ENCODE data around the gene CYP3A5.

The CYP3A5 gene

DNA sequence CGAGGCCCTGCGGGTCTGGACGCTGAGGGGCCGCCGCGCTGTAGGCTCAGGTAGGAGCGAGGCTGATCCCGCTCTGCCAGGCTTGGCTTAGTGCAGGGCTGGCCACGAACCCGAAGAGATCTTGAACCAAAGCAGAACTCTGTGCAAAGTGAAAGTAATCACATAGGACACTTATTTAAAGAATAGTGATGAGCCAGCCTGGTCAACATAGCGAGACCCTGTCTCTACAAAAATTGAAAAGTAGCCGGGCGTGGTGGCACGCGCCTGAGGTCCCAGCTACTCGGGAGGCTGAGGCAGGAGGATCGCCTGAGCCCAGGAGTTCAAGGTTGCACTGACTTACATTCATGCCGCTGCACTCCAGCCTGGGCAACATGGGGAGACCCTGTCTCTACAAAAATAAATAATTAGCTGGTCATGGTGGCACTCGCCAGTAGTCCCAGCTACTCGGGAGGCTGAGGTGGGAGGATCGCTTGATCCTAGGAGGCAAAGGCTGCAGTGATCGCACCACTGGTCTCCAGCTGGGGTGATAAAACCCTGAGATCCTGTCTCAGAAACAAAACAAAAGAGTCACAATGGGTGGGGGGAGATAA, 62.5 kb downstream of the CYP3A5 start:
- H3K27ac ChIP-seq (ENCODE audit: low read length), result peak overlapping the region; percentile 46; the same call in 1 of the 2 replicates
- peaks cover 42% of the 10 kb centered on the region for H3K79me2 ChIP-seq (ENCODE audit: low read length)
- no peaks in the 10 kb centered on the region for H3K27me3 ChIP-seq (replicated peaks; ENCODE audit: insufficient read depth, low read length)
- H3K4me3 ChIP-seq (ENCODE audit: low read length), result peak overlapping the region; percentile 100
- peak overlapping the region; percentile 97 for H3K9ac ChIP-seq (ENCODE audit: low read length)
- H3K4me2 ChIP-seq (ENCODE audit: low read depth, low read length), result peak overlapping the region; percentile 87
- H4K20me1 ChIP-seq (ENCODE audit: insufficient read depth, low read length), result no peaks in the 10 kb centered on the region
- peaks cover 9% of the 10 kb centered on the region for H3K4me1 ChIP-seq (ENCODE audit: low read length)
- DNase-seq, result no peak
- TF ChIP-seq, protein P1, sequence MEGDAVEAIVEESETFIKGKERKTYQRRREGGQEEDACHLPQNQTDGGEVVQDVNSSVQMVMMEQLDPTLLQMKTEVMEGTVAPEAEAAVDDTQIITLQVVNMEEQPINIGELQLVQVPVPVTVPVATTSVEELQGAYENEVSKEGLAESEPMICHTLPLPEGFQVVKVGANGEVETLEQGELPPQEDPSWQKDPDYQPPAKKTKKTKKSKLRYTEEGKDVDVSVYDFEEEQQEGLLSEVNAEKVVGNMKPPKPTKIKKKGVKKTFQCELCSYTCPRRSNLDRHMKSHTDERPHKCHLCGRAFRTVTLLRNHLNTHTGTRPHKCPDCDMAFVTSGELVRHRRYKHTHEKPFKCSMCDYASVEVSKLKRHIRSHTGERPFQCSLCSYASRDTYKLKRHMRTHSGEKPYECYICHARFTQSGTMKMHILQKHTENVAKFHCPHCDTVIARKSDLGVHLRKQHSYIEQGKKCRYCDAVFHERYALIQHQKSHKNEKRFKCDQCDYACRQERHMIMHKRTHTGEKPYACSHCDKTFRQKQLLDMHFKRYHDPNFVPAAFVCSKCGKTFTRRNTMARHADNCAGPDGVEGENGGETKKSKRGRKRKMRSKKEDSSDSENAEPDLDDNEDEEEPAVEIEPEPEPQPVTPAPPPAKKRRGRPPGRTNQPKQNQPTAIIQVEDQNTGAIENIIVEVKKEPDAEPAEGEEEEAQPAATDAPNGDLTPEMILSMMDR (IDR thresholded peaks at IDR 0.05; ENCODE audit: low read length), result no peak
- TF ChIP-seq EZH2 (optimal IDR thresholded peaks at IDR 0.05; ENCODE audit: low read depth, low read length), result no peak
- TF ChIP-seq EZH2phosphoT487 (IDR thresholded peaks at IDR 0.05; ENCODE audit: low read length), result no peak
- no peaks in the 10 kb centered on the region for H3K9me3 ChIP-seq (replicated peaks; ENCODE audit: insufficient read depth, low read length)
- H3F3A ChIP-seq (ENCODE audit: insufficient read depth, low read length), result no peaks in the 10 kb centered on the region
- H3K36me3 ChIP-seq (replicated peaks; ENCODE audit: insufficient read depth, low read length), result peaks cover 6% of the 10 kb centered on the region; the same call in 1 of the 2 replicates
- no peaks in the 10 kb centered on the region for H3K9me2 ChIP-seq (replicated peaks; ENCODE audit: insufficient read depth, low read length)
- H2AFZ ChIP-seq (ENCODE audit: low read length), result peak overlapping the region; percentile 99

DNA sequence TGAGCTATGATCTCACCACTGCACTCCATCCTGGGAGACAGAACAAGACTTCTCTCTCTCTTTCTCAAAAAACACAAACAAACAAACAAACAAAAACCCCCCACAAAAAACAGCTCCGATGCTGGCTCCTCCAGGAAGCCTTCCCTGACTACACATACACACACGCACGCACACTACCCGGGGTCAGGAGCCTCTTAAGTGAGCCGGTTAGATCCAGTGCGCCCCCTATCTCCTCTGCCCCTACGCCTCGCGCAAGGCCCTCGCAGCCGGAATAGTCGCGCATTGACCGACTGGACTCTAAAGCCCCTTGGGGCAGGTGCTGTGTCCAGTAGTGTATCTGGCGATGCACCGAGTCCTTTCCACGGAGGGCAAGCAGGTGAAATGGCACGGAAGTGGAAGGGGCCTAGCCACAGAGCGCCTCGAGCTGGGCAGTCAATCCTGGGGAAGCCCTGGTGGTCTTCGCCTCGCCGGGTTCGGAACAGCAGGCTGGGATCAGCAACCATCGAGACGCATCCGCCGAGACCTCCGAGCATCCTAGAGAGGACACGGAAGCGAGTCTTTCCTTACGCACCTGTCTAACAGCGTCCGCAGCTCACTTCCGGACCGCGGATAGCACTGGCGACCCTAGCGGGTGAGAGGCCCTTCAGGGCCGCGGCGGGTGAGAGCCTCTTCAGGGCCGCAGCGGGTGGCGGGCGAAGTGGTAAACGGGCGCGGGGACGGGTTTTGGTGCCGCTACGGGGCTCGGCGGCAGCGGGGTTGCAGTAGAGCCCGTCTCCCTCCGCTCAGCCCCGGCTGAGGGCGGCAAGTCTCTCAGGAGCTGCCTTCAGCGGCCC, 63.2 kb downstream of the CYP3A5 start, which contains the start of gene ZSCAN25:
ZSCAN25 (plus strand) TSS at position 588 of the 833 bp plus-strand sequence. CDS start 2,661 bp downstream, outside the sequence.
- H2AFZ ChIP-seq (ENCODE audit: low read length), result peak within 1 kb of the TSS; percentile 99
- H3K9me3 ChIP-seq (replicated peaks; ENCODE audit: insufficient read depth, low read length), result no peaks in the 10 kb centered on the region
- peak within 1 kb of the TSS; percentile 100 for H3K4me3 ChIP-seq (ENCODE audit: low read length)
- peak within 1 kb of the TSS; percentile 97 for H3K9ac ChIP-seq (ENCODE audit: low read length)
- H3F3A ChIP-seq (ENCODE audit: insufficient read depth, low read length), result no peaks in the 10 kb centered on the region
- H3K36me3 ChIP-seq (replicated peaks; ENCODE audit: insufficient read depth, low read length), result peaks cover 3% of the 10 kb centered on the region; the same call in 1 of the 2 replicates
- H3K9me2 ChIP-seq (replicated peaks; ENCODE audit: insufficient read depth, low read length), result no peaks in the 10 kb centered on the region
- TF ChIP-seq, protein P1 (IDR thresholded peaks at IDR 0.05; ENCODE audit: low read length), result peak; percentile 59
- TF ChIP-seq EZH2 (optimal IDR thresholded peaks at IDR 0.05; ENCODE audit: low read depth, low read length), result no peak
- peaks cover 42% of the 10 kb centered on the region for H3K79me2 ChIP-seq (ENCODE audit: low read length)
- H3K27me3 ChIP-seq (replicated peaks; ENCODE audit: insufficient read depth, low read length), result no peaks in the 10 kb centered on the region
- peak within 1 kb of the TSS; percentile 87 for H3K4me2 ChIP-seq (ENCODE audit: low read depth, low read length)
- peak within 1 kb of the TSS; percentile 46; the same call in 1 of the 2 replicates for H3K27ac ChIP-seq (ENCODE audit: low read length)
- peaks cover 9% of the 10 kb centered on the region for H3K4me1 ChIP-seq (ENCODE audit: low read length)
- H4K20me1 ChIP-seq (ENCODE audit: insufficient read depth, low read length), result no peaks in the 10 kb centered on the region
- DNase-seq, result peak; percentile 95

DNA sequence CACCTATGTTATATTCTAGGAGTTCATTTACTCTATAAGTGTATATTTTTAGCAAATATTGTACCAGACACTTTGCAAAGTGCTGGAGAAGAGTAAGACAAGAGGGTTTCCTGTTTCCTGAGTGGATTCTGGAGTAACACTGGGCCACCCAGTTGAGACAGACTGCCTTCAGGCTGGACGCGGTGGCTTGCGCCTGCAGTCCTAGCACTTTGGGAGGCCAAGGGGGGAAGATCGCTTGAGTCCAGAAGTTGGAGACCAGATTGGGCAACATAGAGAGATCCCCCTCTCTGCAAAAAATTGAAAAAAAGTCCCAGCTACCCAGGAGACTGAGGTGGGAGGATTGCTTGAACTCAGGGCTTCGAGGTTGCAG, 63.8 kb downstream of the CYP3A5 start:
- Histone ChIP-seq H3K79me2 (ENCODE audit: low read length) (peaks cover 42% of the 10 kb centered on the region), H4K20me1 (ENCODE audit: insufficient read depth, low read length) (no peaks in the 10 kb centered on the region), H3K9me2 (replicated peaks; ENCODE audit: insufficient read depth, low read length) (no peaks in the 10 kb centered on the region), H3K9ac (ENCODE audit: low read length) (peak overlapping the region; percentile 97; the same call in 1 of the 2 replicates), H3K36me3 (replicated peaks; ENCODE audit: insufficient read depth, low read length) (peaks cover 3% of the 10 kb centered on the region; the same call in 1 of the 2 replicates), H3K27me3 (replicated peaks; ENCODE audit: insufficient read depth, low read length) (no peaks in the 10 kb centered on the region), H3K27ac (ENCODE audit: low read length) (no peak overlapping the region), H2AFZ (ENCODE audit: low read length) (peak overlapping the region; percentile 99), H3K4me1 (ENCODE audit: low read length) (peaks cover 9% of the 10 kb centered on the region), H3K4me3 (ENCODE audit: low read length) (peak overlapping the region; percentile 100), H3K4me2 (ENCODE audit: low read depth, low read length) (peak overlapping the region; percentile 87), H3F3A (ENCODE audit: insufficient read depth, low read length) (no peaks in the 10 kb centered on the region), H3K9me3 (replicated peaks; ENCODE audit: insufficient read depth, low read length) (no peaks in the 10 kb centered on the region)
- TF ChIP-seq EZH2phosphoT487 (IDR thresholded peaks at IDR 0.05; ENCODE audit: low read length) (no peak), EZH2 (optimal IDR thresholded peaks at IDR 0.05; ENCODE audit: low read depth, low read length) (no peak)
- TF ChIP-seq, protein P1 (IDR thresholded peaks at IDR 0.05; ENCODE audit: low read length), result no peak
- DNase-seq, result no peak
